ENCODE data around the gene AIMP2. TPM values are rescaled to one million over a fixed set of nuclear protein-coding genes. Genes with fewer than 3 reads are reported as not detected.

AIMP2 gene
- total and polyA plus RNA-seq, 12 donors, result 21.8 to 76.4 (median 53.8) TPM

GRCh38 chr7:6031567-6031966 is 22.5 kb downstream of the AIMP2 start:
- ATAC-seq (no peak), DNase-seq (no peak)
- H3K27ac ChIP-seq, result no peak overlapping the region
- intact Hi-C loops (cut with DNase I), result no loop called here
- 87 to 89% methylated on average over 3 of the region's 3 CpGs for WGBS, 2 donors
- H3K4me3 ChIP-seq, result no peak overlapping the region
- peaks cover 0 to 20% (median 7%) of the 10 kb centered on the region in 9 donors for H3K4me1 ChIP-seq
- H3K36me3 ChIP-seq, result peaks cover 0 to 100% (median 42%) of the 10 kb centered on the region in 9 donors
- no peaks in the 10 kb centered on the region for H3K27me3 ChIP-seq
- no peaks in the 10 kb centered on the region for H3K9me3 ChIP-seq
- TF ChIP-seq CTCF (IDR thresholded peaks at IDR 0.05), result no peak

- 48 to 56% methylated on average over 5 of the region's 5 CpGs for WGBS, 2 donors
- TF ChIP-seq CTCF (IDR thresholded peaks at IDR 0.05), result no peak
- intact Hi-C loops (cut with DNase I), result no loop called here
- no peak overlapping the region for H3K4me3 ChIP-seq
- H3K27me3 ChIP-seq, result no peaks in the 10 kb centered on the region
- no peak for DNase-seq
- H3K9me3 ChIP-seq, result no peaks in the 10 kb centered on the region
- ATAC-seq, result no peak
- H3K27ac ChIP-seq, result no peak overlapping the region
- peaks cover 0 to 15% (median under 1%) of the 10 kb centered on the region in 9 donors for H3K4me1 ChIP-seq
- peaks cover 0 to 100% (median 36%) of the 10 kb centered on the region in 9 donors for H3K36me3 ChIP-seq
Measured at GRCh38 chr7:6032167-6032566, 23.1 kb downstream of the AIMP2 start.

DNA sequence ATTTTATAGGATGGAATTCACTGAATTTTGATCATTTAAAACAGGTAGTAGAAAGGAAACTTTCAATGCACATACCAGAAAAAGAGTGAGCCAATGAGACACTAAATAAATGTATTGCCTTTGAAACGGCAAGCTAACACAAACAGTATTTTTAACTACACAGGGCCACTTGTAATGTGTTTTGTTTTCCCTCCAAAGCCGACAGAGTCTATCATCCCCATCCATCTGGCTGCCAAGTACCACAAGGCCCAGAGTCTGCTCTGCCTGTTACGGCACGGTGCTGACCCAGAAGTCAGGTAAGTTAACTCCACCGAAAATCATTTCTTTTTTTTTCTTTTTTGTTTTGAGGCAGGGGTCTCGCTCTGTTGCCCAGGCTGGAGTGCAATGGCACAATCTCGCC is 23.6 kb downstream of the AIMP2 start:
- Histone ChIP-seq H3K36me3 (peaks cover 0 to 100% (median 31%) of the 10 kb centered on the region in 9 donors), H3K4me3 (no peak overlapping the region), H3K9me3 (no peaks in the 10 kb centered on the region), H3K27ac (no peak overlapping the region), H3K4me1 (peaks cover 0 to 15% (median 0%) of the 10 kb centered on the region in 9 donors), H3K27me3 (no peaks in the 10 kb centered on the region)
- 78 to 79% methylated on average over 7 of the region's 7 CpGs for WGBS, 2 donors
- ATAC-seq, result no peak
- intact Hi-C loops (cut with DNase I), result no loop called here
- DNase-seq, result no peak
- no peak for TF ChIP-seq CTCF (IDR thresholded peaks at IDR 0.05)

DNA sequence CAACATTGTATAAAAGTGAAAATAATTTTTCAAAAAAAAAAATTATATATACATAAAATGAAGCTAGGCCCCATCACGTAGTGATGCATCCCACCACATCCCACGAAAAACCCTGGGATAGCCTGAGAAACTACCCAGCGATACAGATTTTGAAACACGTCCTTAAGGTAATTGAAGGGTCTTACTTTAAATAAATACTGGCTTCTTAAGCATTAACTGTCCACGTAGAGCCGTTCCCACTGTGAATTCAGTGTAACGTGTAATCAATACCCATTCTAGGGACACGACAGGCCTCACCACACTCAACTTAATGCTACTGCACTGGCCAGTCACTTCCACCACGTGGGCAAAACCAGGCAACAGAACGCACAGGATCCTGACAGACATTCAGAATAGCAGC is 26.1 kb downstream of the AIMP2 start:
- H3K36me3 ChIP-seq, result peaks cover 0 to 100% (median 38%) of the 10 kb centered on the region in 9 donors
- H3K9me3 ChIP-seq, result no peaks in the 10 kb centered on the region
- no peaks in the 10 kb centered on the region for H3K27me3 ChIP-seq
- H3K4me1 ChIP-seq, result peaks cover 0 to 15% (median 0%) of the 10 kb centered on the region in 9 donors
- TF ChIP-seq CTCF (IDR thresholded peaks at IDR 0.05), result no peak
- WGBS, 2 donors, result 94% methylated on average over 10 of the region's 10 CpGs
- DNase-seq (no peak), ATAC-seq (no peak)
- H3K27ac ChIP-seq, result no peak overlapping the region
- intact Hi-C loops (cut with DNase I), result no loop called here
- no peak overlapping the region for H3K4me3 ChIP-seq
